Peyer's patch (tissue), 4 donors: Measurements from ENCODE around the gene TNFRSF19. TPM values are rescaled to one million over a fixed set of nuclear protein-coding genes. Genes with fewer than 3 reads are reported as not detected.

Source experiments
- DNase-seq, 3 donors: peaks; one replicate each; pipeline ENCODE4 v3.0.0-alpha.2; 2017 to 2019
- H3K27ac ChIP-seq, 4 donors: fragments of 200-600 bp; sonication (generic); one replicate each; pipeline ENCODE4 v1.5.1; 2016 to 2019
- H3K27me3 ChIP-seq, 2 donors: fragments of 200-600 bp; sonication (generic); one replicate each; pipeline ENCODE4 v1.5.1; 2019
- H3K36me3 ChIP-seq, 3 donors: fragments of 200-600 bp; sonication (generic); one replicate each; pipeline ENCODE4 v1.5.1; 2016 to 2019
- H3K4me1 ChIP-seq, 4 donors: fragments of 200-600 bp; sonication (generic); one replicate each; pipeline ENCODE4 v1.5.1; 2016 to 2019
- H3K4me3 ChIP-seq, 4 donors: fragments of 200-600 bp; sonication (generic); 1 replicate in 3 of 4; 2 replicates in 1 of 4; pipeline ENCODE4 v1.5.1; 2016 to 2019; ENCODE audit warnings: mild to moderate bottlenecking in 1 of 4
- H3K9me3 ChIP-seq, 4 donors: fragments of 200-600 bp; sonication (generic); one replicate each; pipeline ENCODE4 v1.5.1; 2016 to 2019; ENCODE audit warnings: mild to moderate bottlenecking in 1 of 4
- CTCF ChIP-seq, 6 experiments: fragments of 450-650 bp in 4 of 6; fragments of 200-600 bp in 2 of 6; sonication (generic) in 1 of 6; IDR thresholded peaks; one replicate each; pipeline ENCODE4 v1.5.1; 2017 to 2019; ENCODE audit warnings: antibody characterized with exemption in 6 of 6, mild to moderate bottlenecking in 3 of 6, moderate library complexity in 1 of 6
- POLR2A ChIP-seq, 2 donors: fragments of 450-650 bp; IDR thresholded peaks; one replicate each; pipeline ENCODE4 v1.5.1; 2017; ENCODE audit warnings: antibody characterized with exemption in 2 of 2, mild to moderate bottlenecking in 2 of 2, moderate library complexity in 2 of 2
- total RNA-seq, 4 donors: library from RNA; depleted of rRNA; stranded (reverse); fragments of >200 nt; gene quantifications; one replicate each; pipeline ENCODE4 v1.1.0, GENCODE V29; 2016

TNFRSF19 gene
- total RNA-seq, 4 donors from 2014 or later: 0.94 to 1.7 (median 1.2) TPM; not detected in 1

- DNase-seq: no peak
- Histone ChIP-seq H3K9me3 (no peaks in the 10 kb centered on the region), H3K27me3 (no peaks in the 10 kb centered on the region), H3K36me3 (no peaks in the 10 kb centered on the region), H3K27ac (no peak overlapping the region), H3K4me1 (no peaks in the 10 kb centered on the region), H3K4me3 (no peak overlapping the region)
- TF ChIP-seq POLR2A (IDR thresholded peaks at IDR 0.05): no peak
- TF ChIP-seq CTCF (IDR thresholded peaks at IDR 0.05): no peak
Observed at GRCh38 chr13:23628765-23629565, 58.8 kb downstream of the TNFRSF19 start.

- Histone ChIP-seq H3K36me3 (no peaks in the 10 kb centered on the region), H3K27ac (no peak overlapping the region), H3K9me3 (no peaks in the 10 kb centered on the region), H3K4me1 (no peaks in the 10 kb centered on the region), H3K4me3 (no peak overlapping the region), H3K27me3 (no peaks in the 10 kb centered on the region)
- no peak for TF ChIP-seq CTCF (IDR thresholded peaks at IDR 0.05)
- no peak for TF ChIP-seq POLR2A (IDR thresholded peaks at IDR 0.05)
- no peak for DNase-seq
Observed at GRCh38 chr13:23629566-23630272, 59.5 kb downstream of the TNFRSF19 start.

GRCh38 chr13:23630349-23631093, 60.3 kb downstream of the TNFRSF19 start:
- H3K4me3 ChIP-seq: no peak overlapping the region
- TF ChIP-seq POLR2A (IDR thresholded peaks at IDR 0.05) (no peak), CTCF (IDR thresholded peaks at IDR 0.05) (no peak)
- H3K9me3 ChIP-seq: no peaks in the 10 kb centered on the region
- DNase-seq: no peak
- H3K36me3 ChIP-seq: no peaks in the 10 kb centered on the region
- H3K27ac ChIP-seq: no peak overlapping the region
- H3K4me1 ChIP-seq: no peaks in the 10 kb centered on the region
- H3K27me3 ChIP-seq: no peaks in the 10 kb centered on the region

- DNase-seq: no peak
- TF ChIP-seq POLR2A (IDR thresholded peaks at IDR 0.05) (no peak), CTCF (IDR thresholded peaks at IDR 0.05) (no peak)
- H3K4me3 ChIP-seq: no peak overlapping the region
Observed at GRCh38 chr13:23631311-23632047, 61.3 kb downstream of the TNFRSF19 start.

GRCh38 chr13:23632048-23632582, 61.9 kb downstream of the TNFRSF19 start:
- no peak for TF ChIP-seq POLR2A (IDR thresholded peaks at IDR 0.05)
- TF ChIP-seq CTCF (IDR thresholded peaks at IDR 0.05): no peak
- no peaks in the 10 kb centered on the region for H3K4me1 ChIP-seq
- no peak for DNase-seq
- H3K9me3 ChIP-seq: no peaks in the 10 kb centered on the region
- no peaks in the 10 kb centered on the region for H3K36me3 ChIP-seq
- H3K4me3 ChIP-seq: no peak overlapping the region
- H3K27me3 ChIP-seq: no peaks in the 10 kb centered on the region
- H3K27ac ChIP-seq: no peak overlapping the region

More at GRCh38 chr13:23631311-23632047, 61.3 kb downstream of the TNFRSF19 start:
- no peak overlapping the region for H3K27ac ChIP-seq
- H3K36me3 ChIP-seq: no peaks in the 10 kb centered on the region
- no peaks in the 10 kb centered on the region for H3K27me3 ChIP-seq
- H3K4me1 ChIP-seq: no peaks in the 10 kb centered on the region
- H3K9me3 ChIP-seq: no peaks in the 10 kb centered on the region
